ENCODE data around the gene PDPK1. TPM values are rescaled to one million over a fixed set of nuclear protein-coding genes. Genes with fewer than 3 reads are reported as not detected.
A peak's percentile ranks its signal among the peaks of the same experiment; 100 is the strongest.
"Not testable (repeated sequence)": the region's sequence is repeated elsewhere in the genome, so short reads cannot be mapped to it uniquely, and the experiment has no call there.

The PDPK1 gene
- polyA plus RNA-seq, 1 donor from 2014 or later, result 45.1 TPM

- no peaks in the 10 kb centered on the region for H3K36me3 Mint-ChIP-seq
- no peaks in the 10 kb centered on the region for H3K27me3 Mint-ChIP-seq
- no peak overlapping the region for H3K4me3 Mint-ChIP-seq
- no peaks in the 10 kb centered on the region for H3K9me3 Mint-ChIP-seq
- H3K27ac Mint-ChIP-seq, result no peak overlapping the region
- peaks cover 0 to 8% (median 8%) of the 10 kb centered on the region in 3 donors for H3K4me1 Mint-ChIP-seq
Observed at GRCh38 chr16:2596747-2597559, 59.1 kb downstream of the PDPK1 start.

GRCh38 chr16:2597560-2597902 is 59.7 kb downstream of the PDPK1 start:
- Mint-ChIP-seq H3K27ac (no peak overlapping the region), H3K36me3 (no peaks in the 10 kb centered on the region), H3K4me1 (peaks cover 0 to 9% (median 8%) of the 10 kb centered on the region in 3 donors), H3K27me3 (no peaks in the 10 kb centered on the region), H3K9me3 (no peaks in the 10 kb centered on the region), H3K4me3 (no peak overlapping the region)

GRCh38 chr16:2598133-2598641 is 60.4 kb downstream of the PDPK1 start:
- H3K4me3 Mint-ChIP-seq, result no peak overlapping the region
- H3K9me3 Mint-ChIP-seq, result no peaks in the 10 kb centered on the region
- no peaks in the 10 kb centered on the region for H3K36me3 Mint-ChIP-seq
- H3K27ac Mint-ChIP-seq, result peak overlapping the region in 1 of 3 donors; percentile 47
- peaks cover 3 to 11% (median 9%) of the 10 kb centered on the region in 3 donors for H3K4me1 Mint-ChIP-seq
- no peaks in the 10 kb centered on the region for H3K27me3 Mint-ChIP-seq

- Mint-ChIP-seq H3K27ac (peak overlapping the region in 1 of 3 donors; percentile 46), H3K27me3 (no peaks in the 10 kb centered on the region), H3K36me3 (no peaks in the 10 kb centered on the region), H3K9me3 (no peaks in the 10 kb centered on the region), H3K4me3 (peak overlapping the region in 2 of 4 donors; percentile 38 to 45), H3K4me1 (peaks cover 6 to 9% (median 6%) of the 10 kb centered on the region in 3 donors)
Observed at GRCh38 chr16:2598723-2599122, 60.9 kb downstream of the PDPK1 start.

GRCh38 chr16:2599165-2599564 is 61.3 kb downstream of the PDPK1 start:
- peaks cover 8 to 13% (median 10%) of the 10 kb centered on the region in 3 donors for H3K4me1 Mint-ChIP-seq
- H3K9me3 Mint-ChIP-seq, H3K36me3 Mint-ChIP-seq, H3K27me3 Mint-ChIP-seq: not testable (repeated sequence)
- peak overlapping the region in 1 of 3 donors; percentile 46 for H3K27ac Mint-ChIP-seq
- peak overlapping the region in 2 of 4 donors; percentile 38 to 45 for H3K4me3 Mint-ChIP-seq

- not testable (repeated sequence) for H3K36me3 Mint-ChIP-seq, H3K9me3 Mint-ChIP-seq, H3K27me3 Mint-ChIP-seq, H3K4me3 Mint-ChIP-seq, H3K27ac Mint-ChIP-seq
- H3K4me1 Mint-ChIP-seq, result peaks cover 8 to 13% (median 12%) of the 10 kb centered on the region in 3 donors
Observed at GRCh38 chr16:2599785-2600184, 62.0 kb downstream of the PDPK1 start.

GRCh38 chr16:2601301-2602025 is 63.6 kb downstream of the PDPK1 start:
- Mint-ChIP-seq H3K4me3 (peak overlapping the region in 1 of 4 donors; percentile 57), H3K27ac (peak overlapping the region in 1 of 3 donors; percentile 46), H3K4me1 (peaks cover 4 to 12% (median 9%) of the 10 kb centered on the region in 3 donors)
- not testable (repeated sequence) for H3K27me3 Mint-ChIP-seq, H3K36me3 Mint-ChIP-seq, H3K9me3 Mint-ChIP-seq

- H3K27me3 Mint-ChIP-seq, H3K36me3 Mint-ChIP-seq, H3K9me3 Mint-ChIP-seq: not testable (repeated sequence)
- Mint-ChIP-seq H3K4me3 (peak overlapping the region in 2 of 4 donors; percentile 57 to 83), H3K4me1 (peaks cover 4 to 12% (median 9%) of the 10 kb centered on the region in 3 donors), H3K27ac (peak overlapping the region in 2 of 3 donors; percentile 46 to 96)
Observed at GRCh38 chr16:2602175-2602574, 64.4 kb downstream of the PDPK1 start.

GRCh38 chr16:2603165-2604015 is 65.6 kb downstream of the PDPK1 start:
- peak overlapping the region; percentile 95 to 98 (median 96) for H3K4me3 Mint-ChIP-seq
- H3K4me1 Mint-ChIP-seq, result peaks cover 11 to 19% (median 12%) of the 10 kb centered on the region in 3 donors
- H3K27me3 Mint-ChIP-seq, result no peaks in the 10 kb centered on the region
- peak overlapping the region; percentile 93 to 97 (median 96) for H3K27ac Mint-ChIP-seq
- peaks cover 1% of the 10 kb centered on the region for H3K36me3 Mint-ChIP-seq
- no peaks in the 10 kb centered on the region for H3K9me3 Mint-ChIP-seq

- not testable (repeated sequence) for H3K9me3 Mint-ChIP-seq, H3K36me3 Mint-ChIP-seq, H3K27me3 Mint-ChIP-seq
- Mint-ChIP-seq H3K4me1 (peaks cover 11 to 19% (median 12%) of the 10 kb centered on the region in 3 donors), H3K27ac (peak overlapping the region; percentile 93 to 97 (median 96)), H3K4me3 (peak overlapping the region; percentile 95 to 98 (median 96))
Observed at GRCh38 chr16:2604016-2604369, 66.2 kb downstream of the PDPK1 start.

GRCh38 chr16:2606820-2607219 is 69.0 kb downstream of the PDPK1 start:
- H3K4me1 Mint-ChIP-seq, result peaks cover 11 to 21% (median 12%) of the 10 kb centered on the region in 3 donors
- H3K9me3 Mint-ChIP-seq, H3K27ac Mint-ChIP-seq, H3K27me3 Mint-ChIP-seq, H3K4me3 Mint-ChIP-seq, H3K36me3 Mint-ChIP-seq: not testable (repeated sequence)

GRCh38 chr16:2609345-2609744 is 71.5 kb downstream of the PDPK1 start:
- not testable (repeated sequence) for H3K36me3 Mint-ChIP-seq, H3K27me3 Mint-ChIP-seq, H3K27ac Mint-ChIP-seq, H3K4me3 Mint-ChIP-seq, H3K9me3 Mint-ChIP-seq
- peaks cover 0 to 12% (median 7%) of the 10 kb centered on the region in 3 donors for H3K4me1 Mint-ChIP-seq

GRCh38 chr16:2609827-2610470 is 72.1 kb downstream of the PDPK1 start:
- no peaks in the 10 kb centered on the region for H3K27me3 Mint-ChIP-seq
- H3K27ac Mint-ChIP-seq, result peak overlapping the region in 2 of 3 donors; percentile 42 to 63
- H3K9me3 Mint-ChIP-seq, result no peaks in the 10 kb centered on the region
- H3K4me3 Mint-ChIP-seq, result no peak overlapping the region
- peaks cover 0 to 12% (median 7%) of the 10 kb centered on the region in 3 donors for H3K4me1 Mint-ChIP-seq
- H3K36me3 Mint-ChIP-seq, result peaks cover 1% of the 10 kb centered on the region

- Mint-ChIP-seq H3K4me1 (peaks cover 0 to 12% (median 7%) of the 10 kb centered on the region in 3 donors), H3K9me3 (no peaks in the 10 kb centered on the region), H3K27me3 (no peaks in the 10 kb centered on the region), H3K27ac (peak overlapping the region in 1 of 3 donors; percentile 63), H3K4me3 (peak overlapping the region in 2 of 4 donors; percentile 60 to 63), H3K36me3 (no peaks in the 10 kb centered on the region)
Observed at GRCh38 chr16:2610781-2611498, 73.1 kb downstream of the PDPK1 start.
